Right lobe of liver (tissue), 4 donors: Measurements from ENCODE around the gene RCOR1.

Experiments used
- POLR2A ChIP-seq: fragments of 450-650 bp; IDR thresholded peaks from one replicate; pipeline ENCODE4 v1.6.1; 2017; ENCODE audit warnings: antibody characterized with exemption, mild to moderate bottlenecking
- TF ChIP-seq, protein P1 (sequence below), 4 donors: fragments of 200-600 bp in 3 of 4; fragments of 450-650 bp in 1 of 4; IDR thresholded peaks; one replicate each; pipeline versions ENCODE4 v1.5.1 to v1.8.0; 2016 to 2022; ENCODE audit warnings: antibody characterized with exemption in 4 of 4, mild to moderate bottlenecking in 2 of 4
- donor health status: DM: no; HTN: no; CAD: no.
- donor health status: DM: no; HTN: no; CAD: no.
- donor health status: DM: no; HTN: yes; CAD: no.

DNA sequence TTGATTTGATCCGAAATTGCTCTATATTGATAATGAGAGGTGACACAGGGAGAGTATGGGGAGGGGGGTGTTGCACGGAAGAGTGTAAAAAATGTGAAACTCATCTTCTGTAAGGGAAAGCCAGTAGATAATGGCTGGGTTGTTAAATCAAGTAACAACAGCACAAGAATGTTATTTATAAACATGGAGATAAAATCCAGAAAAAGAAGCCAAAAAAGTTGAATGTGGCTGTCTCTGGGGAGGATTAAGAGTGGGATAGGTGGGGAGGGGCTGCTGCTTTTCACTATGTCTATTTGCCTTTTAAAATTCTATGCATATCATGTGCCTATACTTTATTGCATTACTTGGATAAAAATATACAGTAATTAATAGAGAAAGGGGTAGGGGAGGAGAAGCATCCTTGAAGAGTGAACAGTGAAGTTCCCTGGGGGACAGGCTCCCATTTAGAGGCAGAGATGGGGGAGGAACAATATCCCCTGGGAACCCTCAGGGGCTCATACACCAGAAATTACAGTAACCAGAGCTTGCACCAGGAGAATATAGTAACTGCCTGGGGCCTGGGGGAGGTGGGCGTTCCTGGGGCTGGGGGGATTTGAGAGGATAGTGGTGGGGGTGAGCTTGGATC, 43.7 kb upstream of the RCOR1 start:
- TF ChIP-seq, protein P1, sequence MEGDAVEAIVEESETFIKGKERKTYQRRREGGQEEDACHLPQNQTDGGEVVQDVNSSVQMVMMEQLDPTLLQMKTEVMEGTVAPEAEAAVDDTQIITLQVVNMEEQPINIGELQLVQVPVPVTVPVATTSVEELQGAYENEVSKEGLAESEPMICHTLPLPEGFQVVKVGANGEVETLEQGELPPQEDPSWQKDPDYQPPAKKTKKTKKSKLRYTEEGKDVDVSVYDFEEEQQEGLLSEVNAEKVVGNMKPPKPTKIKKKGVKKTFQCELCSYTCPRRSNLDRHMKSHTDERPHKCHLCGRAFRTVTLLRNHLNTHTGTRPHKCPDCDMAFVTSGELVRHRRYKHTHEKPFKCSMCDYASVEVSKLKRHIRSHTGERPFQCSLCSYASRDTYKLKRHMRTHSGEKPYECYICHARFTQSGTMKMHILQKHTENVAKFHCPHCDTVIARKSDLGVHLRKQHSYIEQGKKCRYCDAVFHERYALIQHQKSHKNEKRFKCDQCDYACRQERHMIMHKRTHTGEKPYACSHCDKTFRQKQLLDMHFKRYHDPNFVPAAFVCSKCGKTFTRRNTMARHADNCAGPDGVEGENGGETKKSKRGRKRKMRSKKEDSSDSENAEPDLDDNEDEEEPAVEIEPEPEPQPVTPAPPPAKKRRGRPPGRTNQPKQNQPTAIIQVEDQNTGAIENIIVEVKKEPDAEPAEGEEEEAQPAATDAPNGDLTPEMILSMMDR (IDR thresholded peaks at IDR 0.05): no peak
- TF ChIP-seq POLR2A: no peak
